OCI-LY7 (cell line): Measurements from ENCODE around the gene LRRC51. TPM values are rescaled to one million over a fixed set of nuclear protein-coding genes. Genes with fewer than 3 reads are reported as not detected.

Experiments
- BruUV-seq: library from RNA; stranded (reverse); fragments of 400-500 nt; replicated peaks from 2 replicates; lab custom pipeline; 2021; lab: Mats Ljungman, UMichigan
- CTCF ChIA-PET: fragments of 300-600 bp; sonication (Branson Sonifier 250); formaldehyde crosslinking; loops from one replicate; lab custom pipeline; 2022; ENCODE audit warnings: antibody characterized with exemption; ENCODE audit not compliant: unreplicated experiment; lab: Charles Lee
- POLR2A ChIA-PET: fragments of 300-600 bp; sonication (Branson Sonifier 250); formaldehyde crosslinking; loops from one replicate; lab custom pipeline; 2022; ENCODE audit warnings: antibody characterized with exemption; lab: Charles Lee
- DNase-seq: peaks from one replicate; pipeline ENCODE4 v3.0.0-alpha.2; 2015; ENCODE audit warnings: low spot score
- H2AFZ ChIP-seq: fragments of 200-600 bp; sonication (generic), shearing (Covaris generic); 2 replicates; pipeline ENCODE4 v1.6.1; 2014; ENCODE audit warnings: mild to moderate bottlenecking, antibody characterized with exemption, low read length, moderate library complexity
- H3K27ac ChIP-seq: fragments of 200-600 bp; sonication (generic); 2 replicates; pipeline ENCODE4 v1.5.1; 2014; ENCODE audit warnings: mixed run types, low read depth, mild to moderate bottlenecking, moderate library complexity, low read length, inconsistent platforms; ENCODE audit not compliant: poor library complexity, severe bottlenecking
- H3K36me3 ChIP-seq: fragments of 200-600 bp; sonication (generic); 2 replicates; pipeline ENCODE4 v1.6.1; 2014; ENCODE audit warnings: mild to moderate bottlenecking, antibody characterized with exemption, low read length, moderate library complexity, mixed read lengths; ENCODE audit not compliant: insufficient read depth
- H3K4me1 ChIP-seq: fragments of 200-600 bp; sonication (generic); 2 replicates; pipeline ENCODE4 v1.5.1; 2014; ENCODE audit warnings: mild to moderate bottlenecking, low read length; ENCODE audit not compliant: insufficient read depth, poor library complexity, severe bottlenecking
- H3K4me2 ChIP-seq: fragments of 200-600 bp; sonication (generic); 2 replicates; pipeline ENCODE4 v1.6.1; 2014; ENCODE audit warnings: mild to moderate bottlenecking, low read length
- H3K4me3 ChIP-seq: fragments of 200-600 bp; sonication (generic); 2 replicates; pipeline ENCODE4 v1.5.1; 2014; ENCODE audit warnings: mild to moderate bottlenecking, low read depth, low read length; ENCODE audit not compliant: poor library complexity, severe bottlenecking
- H3K79me2 ChIP-seq: fragments of 200-600 bp; sonication (generic); 2 replicates; pipeline ENCODE4 v1.6.1; 2016; ENCODE audit warnings: low read depth, mild to moderate bottlenecking, low read length, moderate library complexity, mixed read lengths; ENCODE audit not compliant: insufficient read depth
- H3K9me2 ChIP-seq: fragments of 200-600 bp; sonication (generic); 2 replicates; pipeline ENCODE4 v1.6.1; 2016; ENCODE audit warnings: mild to moderate bottlenecking, low read length, mixed read lengths; ENCODE audit not compliant: insufficient read depth
- H3K9me3 ChIP-seq: fragments of 200-600 bp; sonication (generic); 2 replicates; pipeline ENCODE4 v1.6.1; 2014; ENCODE audit warnings: mild to moderate bottlenecking, mixed run types, low read length, mixed read lengths
- H4K20me1 ChIP-seq: fragments of 200-600 bp; sonication (generic); 2 replicates; pipeline ENCODE4 v1.6.1; 2014; ENCODE audit warnings: mild to moderate bottlenecking, antibody characterized with exemption, low read length, moderate library complexity, mixed read lengths; ENCODE audit not compliant: insufficient read depth
- EZH2phosphoT487 ChIP-seq: fragments of 200-600 bp; sonication (generic); IDR thresholded peaks from 2 replicates; pipeline ENCODE4 v1.6.1; 2018; ENCODE audit warnings: low read depth, borderline replicate concordance, mild to moderate bottlenecking, mixed run types, antibody characterized with exemption, low read length, moderate library complexity, mixed read lengths
- intact Hi-C: fragments of 100-400 bp; cut with micrococcal nuclease; formaldehyde crosslinking; loops from one replicate; pipeline ENCODE4 v1.10.0; 2022; ENCODE audit not compliant: unreplicated experiment
- total RNA-seq, 2 experiments: library from RNA; depleted of rRNA in 1 of 2; stranded (reverse); fragments of >200 nt in 1 of 2; shearing (Covaris generic) in 1 of 2; gene quantifications; 2 replicates each; pipeline ENCODE4 v1.2.3, GENCODE V29; 2014 to 2022
- TF ChIP-seq, protein P1 (sequence below): fragments of 200-600 bp; sonication (generic); conservative IDR thresholded peaks from 2 replicates; pipeline ENCODE4 v1.5.1; 2014; ENCODE audit warnings: mild to moderate bottlenecking, antibody characterized with exemption, low read length, moderate library complexity, mixed read lengths

LRRC51 gene
- total RNA-seq, 2 experiments from 2014 or later: 9.9 to 15.3 TPM

DNA sequence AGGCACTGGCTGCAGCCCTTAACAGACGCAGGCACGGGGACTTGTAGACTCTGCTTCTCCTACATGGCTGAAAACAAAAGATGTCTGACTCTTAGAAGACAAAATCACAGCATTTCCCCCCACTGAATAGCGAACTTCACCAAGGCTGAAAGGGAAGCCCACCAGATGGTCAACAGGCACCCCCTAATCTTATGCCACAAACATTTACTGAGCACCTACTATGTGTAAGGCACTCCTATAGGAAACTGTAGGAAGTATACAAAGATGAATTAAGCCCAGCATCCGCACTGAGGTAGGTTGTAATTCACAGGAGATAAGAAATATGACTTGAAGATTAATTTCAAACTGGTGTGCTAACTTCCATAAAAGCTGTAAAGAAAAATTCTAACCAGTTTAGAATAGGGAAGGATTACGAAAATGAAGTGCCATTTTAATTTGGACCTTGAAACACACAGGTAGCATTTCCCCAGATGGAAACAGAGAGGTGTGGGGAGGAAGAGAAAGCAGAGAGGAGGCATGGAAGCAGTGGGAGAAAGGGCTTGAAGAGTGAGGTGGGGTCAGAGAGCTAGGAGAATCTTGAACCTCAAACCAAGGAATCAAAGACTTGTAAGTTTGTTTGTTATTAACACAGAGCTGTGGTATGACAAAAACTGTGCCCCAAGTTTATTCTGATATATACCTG is 38.4 kb upstream of the LRRC51 start:
- Histone ChIP-seq H3K36me3 (peaks cover 3% of the 10 kb centered on the region; the same call in 1 of the 2 replicates), H3K27ac (no peak overlapping the region), H3K79me2 (peaks cover 39% of the 10 kb centered on the region; the same call in 1 of the 2 replicates), H2AFZ (no peak overlapping the region), H3K9me3 (no peaks in the 10 kb centered on the region), H4K20me1 (peaks cover 28% of the 10 kb centered on the region), H3K4me2 (peak overlapping the region; percentile 90), H3K9me2 (no peaks in the 10 kb centered on the region), H3K4me3 (peak overlapping the region; percentile 66), H3K4me1 (peaks cover 59% of the 10 kb centered on the region)
- POLR2A ChIA-PET: interaction anchor here (1.2 to 2.3 kb wide), 2 partner anchors 25 to 37 kb away, joined by 3 to 9 read pairs; partner anchors contain the start of gene NUMA1
- CTCF ChIA-PET: interaction anchor here (0.7 to 1.0 kb wide), 2 partner anchors 15 to 19 kb away, joined by 3 to 4 read pairs; no protein-coding TSS in a partner anchor
- no TSS peak for BruUV-seq
- DNase-seq: no peak
- TF ChIP-seq, protein P1, sequence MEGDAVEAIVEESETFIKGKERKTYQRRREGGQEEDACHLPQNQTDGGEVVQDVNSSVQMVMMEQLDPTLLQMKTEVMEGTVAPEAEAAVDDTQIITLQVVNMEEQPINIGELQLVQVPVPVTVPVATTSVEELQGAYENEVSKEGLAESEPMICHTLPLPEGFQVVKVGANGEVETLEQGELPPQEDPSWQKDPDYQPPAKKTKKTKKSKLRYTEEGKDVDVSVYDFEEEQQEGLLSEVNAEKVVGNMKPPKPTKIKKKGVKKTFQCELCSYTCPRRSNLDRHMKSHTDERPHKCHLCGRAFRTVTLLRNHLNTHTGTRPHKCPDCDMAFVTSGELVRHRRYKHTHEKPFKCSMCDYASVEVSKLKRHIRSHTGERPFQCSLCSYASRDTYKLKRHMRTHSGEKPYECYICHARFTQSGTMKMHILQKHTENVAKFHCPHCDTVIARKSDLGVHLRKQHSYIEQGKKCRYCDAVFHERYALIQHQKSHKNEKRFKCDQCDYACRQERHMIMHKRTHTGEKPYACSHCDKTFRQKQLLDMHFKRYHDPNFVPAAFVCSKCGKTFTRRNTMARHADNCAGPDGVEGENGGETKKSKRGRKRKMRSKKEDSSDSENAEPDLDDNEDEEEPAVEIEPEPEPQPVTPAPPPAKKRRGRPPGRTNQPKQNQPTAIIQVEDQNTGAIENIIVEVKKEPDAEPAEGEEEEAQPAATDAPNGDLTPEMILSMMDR: no peak
- TF ChIP-seq EZH2phosphoT487: no peak
- intact Hi-C loops: no loop called here

DNA sequence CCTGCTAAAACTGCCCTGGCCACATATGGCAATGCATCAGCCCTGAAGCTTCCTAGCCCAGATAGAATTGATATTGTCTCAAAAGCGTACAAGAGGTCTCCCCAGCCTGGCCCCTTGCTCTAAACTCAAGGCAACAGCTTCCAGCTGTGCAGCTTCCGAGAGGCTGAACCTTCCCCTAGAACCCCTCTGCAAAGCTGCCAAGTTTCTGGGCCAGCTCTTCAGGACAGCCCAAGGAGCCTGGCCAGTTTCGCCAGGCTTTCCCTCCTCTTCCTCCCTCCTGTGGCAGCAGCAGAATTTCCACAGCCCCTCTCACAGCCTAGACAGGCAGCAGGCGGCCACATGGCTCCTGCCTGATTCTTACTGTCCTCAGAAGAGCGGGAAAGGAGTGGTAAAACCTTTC is 34.8 kb upstream of the LRRC51 start:
- no peak overlapping the region for H3K27ac ChIP-seq
- no peak overlapping the region for H3K4me2 ChIP-seq
- no peaks in the 10 kb centered on the region for H3K9me3 ChIP-seq
- H3K79me2 ChIP-seq: peaks cover 12% of the 10 kb centered on the region; the same call in 1 of the 2 replicates
- intact Hi-C loops: no loop called here
- H4K20me1 ChIP-seq: peaks cover 13% of the 10 kb centered on the region
- ChIA-PET CTCF (no interaction called here), POLR2A (no interaction called here)
- no peak overlapping the region for H3K4me3 ChIP-seq
- peaks cover 25% of the 10 kb centered on the region for H3K4me1 ChIP-seq
- H3K9me2 ChIP-seq: no peaks in the 10 kb centered on the region
- H2AFZ ChIP-seq: no peak overlapping the region
- peaks cover 24% of the 10 kb centered on the region for H3K36me3 ChIP-seq
- no TSS peak for BruUV-seq
- DNase-seq: no peak
- no peak for TF ChIP-seq EZH2phosphoT487
- TF ChIP-seq, protein P1: no peak
